HepG2 (cell line): ENCODE measurements around the gene ATG4B. TPM values are rescaled to one million over a fixed set of nuclear protein-coding genes. Genes with fewer than 3 reads are reported as not detected.
A peak's percentile ranks its signal among the peaks of the same experiment; 100 is the strongest.

Source experiments
- CREB1 ChIP-seq, 2 experiments: fragments of 450-650 bp in 1 of 2; IDR thresholded peaks; 2 replicates each; pipeline ENCODE4 v1.6.1; 2016 to 2017; ENCODE audit warnings: control low read depth in 1 of 2, mild to moderate bottlenecking in 1 of 2, missing compliant biosample characterization in 1 of 2, missing genetic modification characterization in 1 of 2
- DMAP1 ChIP-seq: IDR thresholded peaks from 2 replicates; pipeline ENCODE4 v1.6.1; 2016
- DNMT3B ChIP-seq: conservative IDR thresholded peaks from 2 replicates; pipeline ENCODE4 v1.6.1; 2016; ENCODE audit warnings: missing biosample characterization, control low read depth
- FOXA1 ChIP-seq, 2 experiments: fragments of 450-650 bp in 1 of 2; sonication (generic) in 1 of 2; formaldehyde crosslinking in 1 of 2; IDR thresholded peaks; 2 replicates each; pipeline versions ENCODE4 v1.4.0 to v1.6.1; 2016 to 2020; ENCODE audit warnings: missing genetic modification reagents in 1 of 2
- FOXC1 ChIP-seq: sonication (generic); formaldehyde crosslinking; IDR thresholded peaks from 2 replicates; pipeline ENCODE4 v1.8.0; 2022; ENCODE audit warnings: mild to moderate bottlenecking, missing genetic modification reagents, borderline replicate concordance
- FOXO1 ChIP-seq: sonication (generic); formaldehyde crosslinking; IDR thresholded peaks from 2 replicates; pipeline ENCODE4 v1.4.0; 2020; ENCODE audit warnings: missing genetic modification reagents
- GRHL1 ChIP-seq: sonication (generic); formaldehyde crosslinking; conservative IDR thresholded peaks from 2 replicates; pipeline ENCODE4 v1.8.0; 2022; ENCODE audit warnings: missing genetic modification reagents
- HNF1B ChIP-seq: sonication (generic); formaldehyde crosslinking; IDR thresholded peaks from 2 replicates; pipeline ENCODE4 v1.5.1; 2020; ENCODE audit warnings: mild to moderate bottlenecking, moderate library complexity, missing genetic modification reagents
- JUND ChIP-seq: sonication (generic); formaldehyde crosslinking; IDR thresholded peaks from 2 replicates; pipeline ENCODE4 v1.8.0; 2022; ENCODE audit warnings: mild to moderate bottlenecking, missing genetic modification reagents
- KDM3A ChIP-seq: IDR thresholded peaks from 2 replicates; pipeline ENCODE4 v1.6.1; 2018; ENCODE audit warnings: low read depth, missing compliant biosample characterization
- KMT2B ChIP-seq: IDR thresholded peaks from 2 replicates; pipeline ENCODE4 v1.6.1; 2016; ENCODE audit warnings: missing genetic modification reagents, missing compliant biosample characterization
- MAFF ChIP-seq: IDR thresholded peaks from 2 replicates; pipeline ENCODE4 v1.6.1; 2011; ENCODE audit warnings: low read depth, low read length, improper control_type of control experiment
- NFIB ChIP-seq: sonication (generic); formaldehyde crosslinking; IDR thresholded peaks from 2 replicates; pipeline ENCODE4 v1.9.0; 2021; ENCODE audit warnings: missing genetic modification reagents, mild to moderate bottlenecking, borderline replicate concordance
- PHB2 ChIP-seq: fragments of 450-650 bp; IDR thresholded peaks from 2 replicates; pipeline ENCODE4 v1.6.1; 2018; ENCODE audit not compliant: partially characterized antibody
- PHF8 ChIP-seq: sonication (generic); formaldehyde crosslinking; IDR thresholded peaks from 2 replicates; pipeline ENCODE4 v1.5.0; 2020; ENCODE audit warnings: missing genetic modification reagents
- YEATS4 ChIP-seq: sonication (generic); formaldehyde crosslinking; IDR thresholded peaks from 2 replicates; pipeline ENCODE4 v1.4.0; 2020; ENCODE audit warnings: missing genetic modification reagents, borderline replicate concordance
- ZBTB2 ChIP-seq: sonication (generic); formaldehyde crosslinking; IDR thresholded peaks from 2 replicates; pipeline ENCODE4 v1.8.0; 2022; ENCODE audit warnings: low read depth, missing genetic modification reagents
- ZFP36L1 ChIP-seq: sonication (generic); formaldehyde crosslinking; IDR thresholded peaks from 2 replicates; pipeline ENCODE4 v1.8.0; 2022; ENCODE audit warnings: mild to moderate bottlenecking, missing genetic modification reagents, moderate library complexity
- ZNF343 ChIP-seq: sonication (generic); formaldehyde crosslinking; IDR thresholded peaks from 2 replicates; pipeline ENCODE4 v1.4.0; 2020; ENCODE audit warnings: mild to moderate bottlenecking, missing genetic modification reagents
- polyA plus RNA-seq, 8 experiments: library from polyadenylated mRNA; depleted of rRNA in 3 of 8; stranded (reverse) in 7 of 8; unstranded in 1 of 8; fragments of >200 nt; fragmentation: Illumina TruSeq in 4 of 8; extraction: Trizol in 4 of 8; gene quantifications; 2 replicates each; pipeline versions ENCODE4 v1.2.1 to v1.2.3, GENCODE V29; 2011 to 2016; ENCODE audit warnings: low read depth in 4 of 8, missing spikeins in 1 of 8, mixed read lengths in 1 of 8; ENCODE audit not compliant: insufficient read depth in 1 of 8
- total RNA-seq, 5 experiments: library from RNA; depleted of rRNA; stranded (reverse); fragments of >200 nt; fragmentation: Illumina TruSeq; extraction: Trizol; gene quantifications; 2 replicates each; pipeline ENCODE4 v1.2.3, GENCODE V29; 2016; ENCODE audit warnings: low read depth in 1 of 5
- TF ChIP-seq, protein P1 (sequence below): sonication (generic); formaldehyde crosslinking; IDR thresholded peaks from 2 replicates; pipeline ENCODE4 v1.5.0; 2020; ENCODE audit warnings: mild to moderate bottlenecking, missing genetic modification reagents
- TF ChIP-seq, protein P2 (sequence below): sonication (generic); formaldehyde crosslinking; IDR thresholded peaks from 2 replicates; pipeline ENCODE4 v1.4.0; 2020; ENCODE audit warnings: missing genetic modification reagents, borderline replicate concordance

ATG4B gene
- total and polyA plus RNA-seq, 2 of the 13 experiments (the other 11 are each of a cell fraction or from before 2014, with no cell fraction given): 95.5 to 239 TPM

DNA sequence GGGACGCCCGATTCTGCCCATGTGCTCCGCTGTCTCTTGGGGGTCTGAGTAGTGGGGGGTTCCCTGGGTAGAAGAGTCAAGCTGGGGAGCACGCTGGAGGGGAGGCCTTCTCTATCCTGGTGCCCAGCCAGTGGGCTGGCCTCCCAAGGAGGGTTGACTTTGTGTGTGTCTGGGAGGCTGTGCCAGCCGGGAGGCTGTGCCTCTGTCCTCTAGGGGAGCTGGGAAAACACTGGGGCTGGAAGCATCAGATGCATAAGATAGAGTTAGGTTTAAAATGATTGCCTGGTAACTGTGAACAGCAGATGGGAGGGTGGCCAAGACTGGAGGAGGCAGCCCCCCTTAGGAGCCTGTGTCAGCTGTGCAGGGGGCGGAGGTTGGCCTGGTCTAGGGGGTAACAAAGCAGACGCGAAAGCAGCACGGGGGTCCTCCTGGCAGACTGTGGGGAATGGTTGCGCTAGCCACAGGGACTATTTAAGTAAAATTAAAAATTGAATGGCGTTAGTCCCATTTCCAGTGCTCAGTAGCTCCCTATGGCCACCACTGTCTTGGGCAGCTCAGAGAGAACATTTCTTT is 65.6 kb downstream of the ATG4B start (continued):
- TF ChIP-seq, protein P1, sequence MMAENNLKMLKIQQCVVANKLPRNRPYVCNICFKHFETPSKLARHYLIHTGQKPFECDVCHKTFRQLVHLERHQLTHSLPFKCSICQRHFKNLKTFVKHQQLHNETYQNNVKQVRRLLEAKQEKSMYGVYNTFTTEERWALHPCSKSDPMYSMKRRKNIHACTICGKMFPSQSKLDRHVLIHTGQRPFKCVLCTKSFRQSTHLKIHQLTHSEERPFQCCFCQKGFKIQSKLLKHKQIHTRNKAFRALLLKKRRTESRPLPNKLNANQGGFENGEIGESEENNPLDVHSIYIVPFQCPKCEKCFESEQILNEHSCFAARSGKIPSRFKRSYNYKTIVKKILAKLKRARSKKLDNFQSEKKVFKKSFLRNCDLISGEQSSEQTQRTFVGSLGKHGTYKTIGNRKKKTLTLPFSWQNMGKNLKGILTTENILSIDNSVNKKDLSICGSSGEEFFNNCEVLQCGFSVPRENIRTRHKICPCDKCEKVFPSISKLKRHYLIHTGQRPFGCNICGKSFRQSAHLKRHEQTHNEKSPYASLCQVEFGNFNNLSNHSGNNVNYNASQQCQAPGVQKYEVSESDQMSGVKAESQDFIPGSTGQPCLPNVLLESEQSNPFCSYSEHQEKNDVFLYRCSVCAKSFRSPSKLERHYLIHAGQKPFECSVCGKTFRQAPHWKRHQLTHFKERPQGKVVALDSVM (CRISPR knock-in tag): peak; percentile 28; the same call in 1 of the 2 replicates
- no peak; the same call in 1 of the 2 replicates for TF ChIP-seq ZBTB2 (CRISPR knock-in tag)
- no peak for TF ChIP-seq FOXO1 (CRISPR knock-in tag)
- TF ChIP-seq KMT2B: no peak
- TF ChIP-seq ZFP36L1 (CRISPR knock-in tag): no peak
- TF ChIP-seq ZNF343 (CRISPR knock-in tag): 0 out of 2 replicates have a peak, but pooled peaks have one; percentile 35
- peak; percentile 56; the same call in 1 of the 2 replicates for TF ChIP-seq HNF1B
- no peak for TF ChIP-seq FOXC1
- no peak for TF ChIP-seq MAFF
- TF ChIP-seq CREB1 (IDR thresholded peaks at IDR 0.05): no peak
- TF ChIP-seq CREB1 (CRISPR knock-in tag; IDR thresholded peaks at IDR 0.05): no peak
- TF ChIP-seq YEATS4 (CRISPR knock-in tag): no peak
- TF ChIP-seq PHF8: no peak
- TF ChIP-seq, protein P2, sequence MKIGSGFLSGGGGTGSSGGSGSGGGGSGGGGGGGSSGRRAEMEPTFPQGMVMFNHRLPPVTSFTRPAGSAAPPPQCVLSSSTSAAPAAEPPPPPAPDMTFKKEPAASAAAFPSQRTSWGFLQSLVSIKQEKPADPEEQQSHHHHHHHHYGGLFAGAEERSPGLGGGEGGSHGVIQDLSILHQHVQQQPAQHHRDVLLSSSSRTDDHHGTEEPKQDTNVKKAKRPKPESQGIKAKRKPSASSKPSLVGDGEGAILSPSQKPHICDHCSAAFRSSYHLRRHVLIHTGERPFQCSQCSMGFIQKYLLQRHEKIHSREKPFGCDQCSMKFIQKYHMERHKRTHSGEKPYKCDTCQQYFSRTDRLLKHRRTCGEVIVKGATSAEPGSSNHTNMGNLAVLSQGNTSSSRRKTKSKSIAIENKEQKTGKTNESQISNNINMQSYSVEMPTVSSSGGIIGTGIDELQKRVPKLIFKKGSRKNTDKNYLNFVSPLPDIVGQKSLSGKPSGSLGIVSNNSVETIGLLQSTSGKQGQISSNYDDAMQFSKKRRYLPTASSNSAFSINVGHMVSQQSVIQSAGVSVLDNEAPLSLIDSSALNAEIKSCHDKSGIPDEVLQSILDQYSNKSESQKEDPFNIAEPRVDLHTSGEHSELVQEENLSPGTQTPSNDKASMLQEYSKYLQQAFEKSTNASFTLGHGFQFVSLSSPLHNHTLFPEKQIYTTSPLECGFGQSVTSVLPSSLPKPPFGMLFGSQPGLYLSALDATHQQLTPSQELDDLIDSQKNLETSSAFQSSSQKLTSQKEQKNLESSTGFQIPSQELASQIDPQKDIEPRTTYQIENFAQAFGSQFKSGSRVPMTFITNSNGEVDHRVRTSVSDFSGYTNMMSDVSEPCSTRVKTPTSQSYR (CRISPR knock-in tag): no peak
- TF ChIP-seq NFIB: peak; percentile 14; the same call in 1 of the 2 replicates
- TF ChIP-seq DNMT3B (CRISPR knock-in tag): no peak
- no peak for TF ChIP-seq JUND (CRISPR knock-in tag)
- TF ChIP-seq GRHL1 (CRISPR knock-in tag): no peak
- no peak for TF ChIP-seq DMAP1
- no peak for TF ChIP-seq PHB2
- TF ChIP-seq KDM3A (CRISPR knock-in tag): no peak
- no peak for TF ChIP-seq FOXA1 (IDR thresholded peaks at IDR 0.05)
- TF ChIP-seq FOXA1 (CRISPR knock-in tag; IDR thresholded peaks at IDR 0.05): no peak
